HG03354 (cell line): Measurements from ENCODE around the gene SFR1.
A peak's percentile ranks its signal among the peaks of the same experiment; 100 is the strongest.

Experiments used
- ATAC-seq: cut with Tn5 transposase; IDR thresholded peaks from one replicate; pipeline ENCODE4 v1.9.1; 2021; ENCODE audit warnings: mild to moderate bottlenecking; ENCODE audit not compliant: unreplicated experiment, poor library complexity, severe bottlenecking

The SFR1 gene

GRCh38 chr10:104121485-104122224, at the start of gene SFR1:
Gene SFR1 (plus strand): TSS chr10:104122171. CDS start chr10:104122184, 13 bp downstream.
- peak; percentile 91 for ATAC-seq

- no peak for ATAC-seq
Observed at GRCh38 chr10:104072786-104073185, 49.2 kb upstream of the SFR1 start.

DNA sequence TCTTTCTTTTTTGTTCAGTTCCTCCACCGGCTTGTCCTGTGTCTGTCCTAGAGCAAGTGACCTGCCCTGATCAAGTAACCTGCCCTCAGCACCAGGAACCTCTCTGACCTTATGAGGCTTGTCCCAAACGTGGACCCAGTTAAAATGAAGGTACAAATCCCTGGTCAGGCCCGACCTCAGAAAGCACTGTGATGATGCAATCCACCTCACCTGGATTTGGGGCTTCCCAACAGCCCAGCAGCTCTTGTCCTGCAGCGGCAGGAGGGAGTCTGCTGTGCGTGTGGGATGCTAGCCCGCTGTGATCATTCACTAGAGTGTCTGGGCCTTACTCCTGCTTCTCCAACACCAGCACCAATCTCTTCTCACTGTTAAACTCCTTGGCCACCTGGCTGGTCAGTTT, 47.5 kb upstream of the SFR1 start:
- ATAC-seq: no peak

DNA sequence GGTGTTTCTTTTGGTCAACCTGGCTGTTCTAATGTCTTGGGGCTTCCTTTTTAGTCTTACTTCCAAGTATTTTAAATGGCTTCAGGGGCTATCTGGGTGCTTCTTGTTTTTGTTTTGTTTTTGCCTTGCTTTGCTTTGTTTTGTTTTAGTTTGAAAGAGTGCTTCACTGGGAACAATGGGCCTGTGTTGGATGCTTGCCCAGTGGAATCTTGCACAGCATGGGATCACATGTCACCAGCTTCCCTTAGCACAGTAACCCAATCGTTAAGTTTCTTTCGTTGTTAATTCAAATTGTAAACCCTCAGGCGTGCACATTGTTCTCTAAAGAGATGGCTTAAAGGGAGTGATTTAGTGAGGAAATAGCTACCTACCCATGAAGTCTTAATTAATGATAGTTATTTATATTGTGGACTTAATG, 45.2 kb upstream of the SFR1 start:
- ATAC-seq: no peak

DNA sequence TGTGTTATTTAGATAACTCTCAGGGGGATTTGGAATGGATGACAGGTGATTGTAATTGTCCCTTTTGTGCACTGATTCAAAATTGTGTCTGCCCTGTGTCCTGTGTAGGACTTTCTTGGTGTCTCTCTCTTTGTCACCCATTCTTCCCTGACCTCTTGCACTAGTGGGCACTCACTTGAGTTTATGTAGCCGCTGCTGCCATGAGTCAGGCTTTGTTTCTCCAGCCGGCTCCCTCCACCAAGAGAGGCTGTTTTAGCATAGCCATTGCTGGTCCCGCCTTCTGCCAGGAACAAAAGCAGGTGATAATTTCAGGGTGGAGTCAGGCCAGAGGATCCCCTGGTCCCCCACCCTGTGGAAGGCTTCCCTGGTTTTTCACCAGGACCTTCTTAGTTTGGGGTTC, 44.7 kb upstream of the SFR1 start:
- ATAC-seq: no peak

DNA sequence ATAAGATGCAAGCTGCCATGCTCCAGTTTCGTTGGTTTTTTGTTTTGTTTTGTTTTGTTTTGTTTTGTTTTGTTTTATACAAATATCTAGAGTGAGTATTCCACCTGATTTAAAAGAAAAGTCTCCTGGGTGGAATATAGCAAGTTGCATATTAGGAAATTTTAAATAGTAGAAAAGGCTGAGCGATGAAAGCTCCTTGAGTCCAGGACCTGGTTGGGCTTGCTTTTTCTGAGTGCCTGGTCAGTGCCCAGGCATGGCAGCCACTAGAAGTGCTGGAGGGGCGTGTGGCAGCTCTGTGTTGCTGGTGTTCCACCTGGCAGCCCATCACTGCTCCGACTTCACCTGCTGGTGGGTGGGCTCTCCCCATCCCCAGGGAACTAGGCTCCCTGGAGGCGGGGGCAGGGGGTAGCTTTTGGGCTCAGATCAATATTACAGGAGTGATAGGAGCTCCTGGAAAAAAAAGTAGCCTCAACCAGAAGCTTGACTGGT, 44.3 kb upstream of the SFR1 start:
- no peak for ATAC-seq

- ATAC-seq: no peak
Observed at GRCh38 chr10:104080762-104081161, 41.2 kb upstream of the SFR1 start.

DNA sequence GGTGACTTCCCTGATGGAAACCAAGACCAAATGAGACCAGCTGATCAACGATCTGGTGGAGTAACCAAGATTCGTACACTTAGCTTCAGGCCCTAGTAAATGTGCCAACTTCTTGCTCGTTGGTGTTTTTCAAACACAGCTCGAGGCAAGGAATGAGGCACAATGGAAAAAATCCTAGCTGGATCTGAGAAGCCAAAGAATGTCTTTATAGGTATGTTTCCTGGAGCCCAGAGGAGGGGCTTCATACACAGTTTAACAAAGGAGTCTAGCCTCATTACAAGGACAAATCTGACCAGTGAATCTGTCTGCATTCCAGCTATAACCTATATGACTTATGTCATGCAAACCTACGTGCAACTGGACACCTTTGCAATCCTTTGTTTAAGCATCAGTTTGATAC, 40.0 kb upstream of the SFR1 start:
- ATAC-seq: no peak

DNA sequence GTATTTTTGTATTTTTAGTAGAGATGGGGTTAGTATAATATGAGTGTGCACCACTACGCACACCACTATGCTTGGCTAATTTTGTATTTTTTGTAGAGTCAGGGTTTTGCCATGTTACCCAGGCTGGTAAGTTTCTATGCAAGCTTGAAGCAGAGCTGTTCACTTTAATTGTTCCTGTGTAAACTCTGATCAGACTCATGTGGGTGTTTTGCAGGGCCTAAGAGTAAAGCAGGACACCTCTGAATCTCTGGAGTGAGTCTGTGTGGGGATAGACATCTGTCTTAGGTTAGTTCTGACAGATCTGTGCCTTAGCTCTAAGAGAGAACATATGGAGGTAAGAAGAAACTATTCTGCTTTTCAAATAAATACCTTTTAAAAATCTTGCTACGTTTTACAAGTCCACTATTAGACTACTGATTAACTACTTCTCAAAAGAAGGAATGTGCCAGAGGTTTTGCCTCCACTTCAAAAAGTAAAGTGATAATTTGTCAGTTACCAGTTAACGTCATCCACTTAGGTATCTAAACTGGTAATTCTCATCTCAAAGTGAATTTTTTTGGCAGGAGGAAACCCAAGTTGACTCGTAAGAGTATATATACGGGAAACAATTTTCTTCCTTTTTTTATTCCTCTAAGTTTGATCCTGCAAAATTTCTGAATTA, 37.4 kb upstream of the SFR1 start:
- ATAC-seq: no peak

GRCh38 chr10:104085801-104086400, 36.1 kb upstream of the SFR1 start, which contains the start of gene COL17A1:
Gene COL17A1 (minus strand): TSS chr10:104085880. CDS start chr10:104080673, 5,207 bp downstream.
- no peak for ATAC-seq

DNA sequence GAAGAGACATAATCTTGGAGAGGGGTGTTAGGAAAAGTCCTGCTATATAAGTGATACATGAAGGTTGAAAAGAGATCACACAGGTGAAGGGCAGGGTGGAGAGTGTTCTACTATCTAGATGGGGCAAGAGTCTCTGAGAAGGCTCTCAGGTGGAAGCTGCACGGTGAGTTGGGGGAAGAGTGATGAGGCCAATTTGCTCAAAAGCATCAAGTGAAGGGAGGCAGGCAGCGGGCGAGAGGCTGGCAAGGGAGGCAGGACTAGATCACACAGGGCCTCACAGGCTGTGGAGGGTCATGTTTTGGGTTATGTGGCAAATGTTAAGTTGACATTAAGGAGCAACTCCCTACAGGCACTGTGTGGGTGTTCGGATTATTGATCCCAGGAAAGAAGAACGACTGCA, 33.7 kb upstream of the SFR1 start:
- no peak for ATAC-seq

DNA sequence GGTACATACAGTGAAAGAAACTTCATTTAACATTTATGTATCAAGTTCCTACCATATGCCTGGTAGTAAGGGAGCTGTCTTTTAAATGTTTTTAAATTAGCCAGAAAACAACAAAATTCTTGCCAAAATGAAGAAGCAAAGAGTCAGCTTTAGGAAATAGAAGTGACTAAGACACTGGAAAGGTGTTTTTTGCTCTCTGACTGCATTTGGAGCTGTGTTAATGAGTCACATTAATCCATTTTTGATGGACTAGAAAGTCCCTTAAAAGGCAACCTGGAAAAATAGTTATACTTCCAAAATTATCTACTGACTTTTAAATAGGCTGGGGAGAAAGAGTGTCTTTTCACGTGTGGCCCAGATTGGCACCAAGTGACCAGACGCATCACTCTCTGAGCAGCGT, 32.4 kb upstream of the SFR1 start:
- ATAC-seq: no peak

GRCh38 chr10:104090611-104091010, 31.4 kb upstream of the SFR1 start:
- no peak for ATAC-seq

- no peak for ATAC-seq
Observed at GRCh38 chr10:104092749-104093148, 29.2 kb upstream of the SFR1 start.

DNA sequence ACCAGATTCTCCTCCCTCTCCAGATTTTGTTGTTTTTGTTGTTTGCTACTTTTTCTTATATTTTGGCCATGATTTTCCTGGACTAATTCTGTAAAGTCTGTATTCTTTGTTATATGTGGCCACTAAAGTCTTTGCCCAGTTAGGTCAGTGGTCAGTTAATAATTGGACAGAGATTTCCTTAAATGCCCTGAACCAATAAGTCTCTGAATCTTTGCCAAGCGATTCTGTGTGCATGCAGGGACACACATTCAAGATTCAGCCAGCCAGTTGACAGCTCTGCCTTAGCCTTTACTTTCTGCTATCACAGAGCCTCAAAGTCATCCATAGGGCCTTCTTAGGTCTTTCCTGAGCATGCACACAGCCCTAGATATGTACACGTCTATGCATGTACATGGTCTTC, 25.3 kb upstream of the SFR1 start:
- no peak for ATAC-seq

GRCh38 chr10:104098358-104098925, 23.5 kb upstream of the SFR1 start:
- no peak for ATAC-seq

DNA sequence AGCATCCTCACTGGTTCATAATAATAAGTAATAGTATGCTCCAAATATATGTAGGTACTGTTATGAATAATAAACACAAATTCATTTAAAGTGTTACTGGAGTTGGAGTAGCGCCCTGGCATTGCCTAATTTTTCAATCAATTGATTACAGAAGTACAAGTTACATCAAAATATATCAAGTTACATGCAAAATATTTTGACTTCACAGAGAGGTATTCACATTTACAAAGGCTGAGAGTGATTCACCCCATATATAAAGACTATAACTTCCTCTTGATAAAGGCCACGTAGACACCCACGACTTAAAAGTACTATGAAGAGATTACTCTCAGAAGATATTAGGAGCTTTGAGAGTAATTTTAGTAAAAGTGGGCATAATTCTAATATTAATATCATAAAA, 22.7 kb upstream of the SFR1 start:
- no peak for ATAC-seq

DNA sequence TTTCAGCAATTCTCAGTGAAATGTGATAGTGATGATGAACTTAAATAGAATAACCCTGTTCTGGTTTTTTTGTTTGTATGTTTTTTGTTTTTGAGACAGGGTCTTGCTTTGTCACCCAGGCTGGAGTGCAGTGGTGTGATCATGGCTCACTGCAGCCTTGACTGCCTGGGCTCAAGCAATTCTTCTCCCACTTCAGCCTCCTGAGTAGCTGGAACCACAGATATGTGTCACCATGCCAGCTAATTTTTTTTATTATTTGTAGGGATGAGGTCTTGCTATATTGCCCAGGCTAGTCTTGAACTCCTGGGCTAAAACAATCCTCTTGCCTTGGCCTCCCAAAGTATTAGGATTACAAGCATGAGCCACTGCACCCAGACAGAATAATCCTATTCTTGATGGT, 22.0 kb upstream of the SFR1 start:
- no peak for ATAC-seq

DNA sequence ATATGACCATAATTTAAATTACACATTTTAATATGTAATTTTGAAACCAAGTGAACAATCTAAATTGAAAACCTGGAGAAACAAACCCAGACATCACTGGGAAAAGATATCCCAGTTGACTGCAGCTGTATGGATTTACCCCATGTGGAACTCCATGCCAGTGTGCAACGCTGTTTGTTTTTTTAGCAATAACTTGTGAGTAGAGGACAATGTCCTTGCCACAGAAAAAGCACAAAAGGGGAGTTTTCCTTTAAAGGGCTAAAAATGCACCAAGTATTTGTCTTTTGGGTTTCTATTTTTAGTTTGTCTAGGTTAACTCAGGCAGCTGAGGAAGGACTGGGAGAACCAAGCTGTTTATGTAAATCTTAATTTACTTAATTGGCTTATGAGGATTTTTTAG, 21.2 kb upstream of the SFR1 start:
- ATAC-seq: no peak

DNA sequence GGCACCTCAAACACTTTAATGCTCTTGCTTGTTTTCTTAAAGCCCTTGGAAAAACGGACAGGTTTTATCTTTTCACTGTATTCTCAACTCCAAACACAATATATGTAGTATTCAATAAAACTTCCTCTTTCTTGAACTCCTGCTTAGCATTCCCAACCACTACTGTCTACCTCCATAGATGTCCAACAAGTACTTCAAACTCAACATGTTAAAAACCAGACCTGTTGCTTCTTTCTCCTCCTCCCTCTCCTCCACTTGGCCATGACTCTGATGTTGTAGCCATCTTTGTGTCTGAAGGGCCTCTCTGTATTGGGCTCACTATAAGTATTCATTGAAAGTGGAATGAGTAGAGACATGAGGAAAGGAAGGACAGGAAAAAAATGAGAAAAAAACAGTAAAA, 20.1 kb upstream of the SFR1 start:
- ATAC-seq: no peak

- peak; percentile 59 for ATAC-seq
Observed at GRCh38 chr10:104103956-104104355, 18.0 kb upstream of the SFR1 start.
